SW 1271 (cell line): ENCODE measurements around the gene PRRC2C.
A peak's percentile ranks its signal among the peaks of the same experiment; 100 is the strongest.

Experiments
- DNase-seq, 2 experiments: peaks; one replicate each; lab custom pipeline; 2025; lab: John Stamatoyannopoulos, UW

Gene PRRC2C

GRCh38 chr1:171637928-171638576 is 152.7 kb downstream of the PRRC2C start:
- DNase-seq: no peak

GRCh38 chr1:171640225-171640624 is 154.9 kb downstream of the PRRC2C start:
- DNase-seq: no peak

- DNase-seq: peak in 1 of 2 experiments; percentile 4
These were observed 155.9 kb downstream of the PRRC2C start for GRCh38 chr1:171641076-171641864.

GRCh38 chr1:171642197-171642596 is 156.9 kb downstream of the PRRC2C start:
- no peak for DNase-seq
